ENCODE measurements around the gene ECHDC3.

The ECHDC3 gene

GRCh38 chr10:11742009-11742778 lies at the start of gene ECHDC3:
ECHDC3 (plus strand) TSS chr10:11742382; CDS start chr10:11742577, 195 bp downstream.
- H3K9me3 ChIP-seq (ENCODE audit: control insufficient read depth, insufficient read depth, low read depth, low read length): no peaks in the 10 kb centered on the region
- peak within 1 kb of the TSS; percentile 43 for H3K4me3 ChIP-seq (ENCODE audit: low read depth, low read length)
- H3K36me3 ChIP-seq (ENCODE audit: control insufficient read depth in 2 of 2, insufficient read depth in 1 of 2, low read length in 2 of 2): no peaks in the 10 kb centered on the region
- ChIA-PET POLR2A (no interaction called here), CTCF (no interaction called here)
- 0 out of 2 replicates have a peak, but pooled peaks have one; percentile 7 for TF ChIP-seq KLF1 (tag by site-specific recombination; IDR thresholded peaks at IDR 0.05)
- no peak for TF ChIP-seq GLI4 (tag by site-specific recombination; IDR thresholded peaks at IDR 0.05)
- TF ChIP-seq HOXA7 (CRISPR knock-in tag; IDR thresholded peaks at IDR 0.05; ENCODE audit: borderline replicate concordance): no peak
- TF ChIP-seq YY1 (tag by site-specific recombination; IDR thresholded peaks at IDR 0.05): no peak
- no peak for TF ChIP-seq MYNN (tag by site-specific recombination; IDR thresholded peaks at IDR 0.05; ENCODE audit: borderline replicate concordance)
- peak within 1 kb of the TSS; percentile 56; the same call in 1 of the 2 replicates for H3K27ac ChIP-seq (ENCODE audit: extremely low read depth, low read depth, low read length)
- no peaks in the 10 kb centered on the region; the same call in 1 of the 2 replicates for H3K4me1 ChIP-seq (ENCODE audit: control insufficient read depth, insufficient read depth, low read length)

GRCh38 chr10:11693376-11693775 lies 48.8 kb upstream of the ECHDC3 start:
- no peak overlapping the region for H3K4me3 ChIP-seq (ENCODE audit: low read depth, low read length)
- H3K9me3 ChIP-seq (ENCODE audit: control insufficient read depth, insufficient read depth, low read depth, low read length): no peaks in the 10 kb centered on the region
- no peaks in the 10 kb centered on the region for H3K36me3 ChIP-seq (ENCODE audit: control insufficient read depth in 2 of 2, insufficient read depth in 1 of 2, low read length in 2 of 2)
- ChIA-PET POLR2A (no interaction called here), CTCF (interaction anchor here (0.6 kb wide), 1 partner anchor 7 kb away, joined by 8 read pairs; no protein-coding TSS in a partner anchor)
- peak overlapping the region; percentile 11; the same call in 1 of the 2 replicates for H3K27ac ChIP-seq (ENCODE audit: extremely low read depth, low read depth, low read length)
- H3K4me1 ChIP-seq (ENCODE audit: control insufficient read depth, insufficient read depth, low read length): no peaks in the 10 kb centered on the region
- TF ChIP-seq ZNF48 (tag by site-specific recombination; IDR thresholded peaks at IDR 0.05) (no peak), ZNF146 (tag by site-specific recombination; IDR thresholded peaks at IDR 0.05) (no peak), TSHZ1 (tag by site-specific recombination; IDR thresholded peaks at IDR 0.05; ENCODE audit: borderline replicate concordance) (no peak), ZBTB26 (tag by site-specific recombination; optimal IDR thresholded peaks at IDR 0.05) (no peak), ZNF645 (tag by site-specific recombination; IDR thresholded peaks at IDR 0.05) (no peak), ZNF362 (tag by site-specific recombination; IDR thresholded peaks at IDR 0.05) (no peak), ZSCAN18 (tag by site-specific recombination; IDR thresholded peaks at IDR 0.05) (no peak), ZNF514 (tag by site-specific recombination; IDR thresholded peaks at IDR 0.05) (no peak), ZNF335 (tag by site-specific recombination; conservative IDR thresholded peaks at IDR 0.05) (no peak), ZNF629 (tag by site-specific recombination; IDR thresholded peaks at IDR 0.05) (no peak), ZSCAN23 (tag by site-specific recombination; IDR thresholded peaks at IDR 0.05) (no peak)

Data from HEK293 (cell line).